IPS DF 6.9 (cell line): Measurements from ENCODE around the gene ANKRD44.

Experiments
- DNase-seq: peaks from one replicate; pipeline ENCODE4 v3.0.0-alpha.2; 2013; ENCODE audit warnings: low read depth, low spot score
- H3K27ac ChIP-seq: one replicate; pipeline ENCODE4 v1.5.1; 2013; ENCODE audit warnings: low read length, control low read depth
- H3K27me3 ChIP-seq: 2 replicates; pipeline ENCODE4 v1.6.1; 2013; ENCODE audit warnings: mild to moderate bottlenecking, low read length; ENCODE audit not compliant: control insufficient read depth, insufficient read depth
- H3K36me3 ChIP-seq: 2 replicates; pipeline ENCODE4 v1.6.1; 2013; ENCODE audit warnings: low read length; ENCODE audit not compliant: control insufficient read depth, insufficient read depth
- H3K4me1 ChIP-seq: 2 replicates; pipeline ENCODE4 v1.6.1; 2013; ENCODE audit warnings: low read length; ENCODE audit not compliant: control insufficient read depth, insufficient read depth
- H3K4me3 ChIP-seq: 2 replicates; pipeline ENCODE4 v1.5.1; 2013; ENCODE audit warnings: mild to moderate bottlenecking, low read length
- H3K9me3 ChIP-seq: 2 replicates; pipeline ENCODE4 v1.6.1; 2013; ENCODE audit warnings: low read length, inconsistent platforms; ENCODE audit not compliant: control insufficient read depth, insufficient read depth
- WGBS: extraction: QIAGEN DNeasy Blood & Tissue Kit; methylation state at CpG from one replicate; pipeline ENCODE4 v1.1.7; 2013; ENCODE audit warnings: mixed read lengths, missing lambda C conversion rate; ENCODE audit not compliant: insufficient read length, insufficient coverage; 5-methylcytosine and 5-hydroxymethylcytosine counted together

Gene ANKRD44

GRCh38 chr2:197310271-197310985, at the start of gene ANKRD44:
Gene ANKRD44, minus strand, starts transcription at chr2:197310780. Its CDS starts 176 bp downstream, at chr2:197310604.
- no CpG with 5 or more reads among the region's 102 CpGs for WGBS

GRCh38 chr2:197359859-197360258, 49.3 kb upstream of the ANKRD44 start:
- no CpG with 5 or more reads among the region's 1 CpG for WGBS

More at GRCh38 chr2:197310271-197310985, at the start of gene ANKRD44:
- H3K4me3 ChIP-seq = peak within 1 kb of the TSS; percentile 83; the same call in 1 of the 2 replicates
- peaks cover 2% of the 10 kb centered on the region; the same call in 1 of the 2 replicates for H3K4me1 ChIP-seq
- H3K27me3 ChIP-seq = peaks cover 11% of the 10 kb centered on the region; the same call in 1 of the 2 replicates
- no peaks in the 10 kb centered on the region for H3K36me3 ChIP-seq
- no peak for DNase-seq
- H3K27ac ChIP-seq = no peak within 1 kb of the TSS
- no peaks in the 10 kb centered on the region for H3K9me3 ChIP-seq

DNA sequence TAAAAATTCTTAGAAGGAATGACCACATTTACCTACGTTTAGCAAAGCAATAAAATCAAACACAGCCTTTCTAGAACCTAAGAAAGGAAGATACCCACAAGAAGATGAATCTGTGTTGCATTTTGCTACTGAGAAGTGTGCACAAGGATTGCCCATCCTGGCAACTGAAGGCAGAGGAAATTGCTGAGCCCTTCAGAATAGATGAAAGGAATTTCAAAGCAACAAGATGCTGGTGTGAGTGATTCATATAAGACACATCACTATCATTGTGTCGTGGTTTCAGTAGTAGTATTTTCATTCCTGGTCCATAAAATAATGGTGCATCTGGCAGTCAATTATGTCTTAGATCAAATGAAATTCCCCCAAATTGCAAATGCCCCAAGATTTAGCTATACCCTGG, 48.4 kb upstream of the ANKRD44 start:
- Histone ChIP-seq H3K36me3 (no peaks in the 10 kb centered on the region), H3K4me3 (no peak overlapping the region), H3K27ac (no peak overlapping the region), H3K27me3 (no peaks in the 10 kb centered on the region), H3K4me1 (no peaks in the 10 kb centered on the region), H3K9me3 (no peaks in the 10 kb centered on the region)
- no CpG with 5 or more reads among the region's 2 CpGs for WGBS
- DNase-seq = no peak

More at GRCh38 chr2:197359859-197360258, 49.3 kb upstream of the ANKRD44 start:
- H3K36me3 ChIP-seq = no peaks in the 10 kb centered on the region
- H3K27me3 ChIP-seq = no peaks in the 10 kb centered on the region
- H3K27ac ChIP-seq = no peak overlapping the region
- no peaks in the 10 kb centered on the region for H3K9me3 ChIP-seq
- H3K4me1 ChIP-seq = no peaks in the 10 kb centered on the region
- DNase-seq = no peak
- H3K4me3 ChIP-seq = no peak overlapping the region

GRCh38 chr2:197357986-197358385, 47.4 kb upstream of the ANKRD44 start:
- Histone ChIP-seq H3K36me3 (no peaks in the 10 kb centered on the region), H3K27ac (no peak overlapping the region), H3K9me3 (no peaks in the 10 kb centered on the region), H3K27me3 (no peaks in the 10 kb centered on the region), H3K4me3 (no peak overlapping the region), H3K4me1 (no peaks in the 10 kb centered on the region)
- no CpG with 5 or more reads among the region's 1 CpG for WGBS
- no peak for DNase-seq

DNA sequence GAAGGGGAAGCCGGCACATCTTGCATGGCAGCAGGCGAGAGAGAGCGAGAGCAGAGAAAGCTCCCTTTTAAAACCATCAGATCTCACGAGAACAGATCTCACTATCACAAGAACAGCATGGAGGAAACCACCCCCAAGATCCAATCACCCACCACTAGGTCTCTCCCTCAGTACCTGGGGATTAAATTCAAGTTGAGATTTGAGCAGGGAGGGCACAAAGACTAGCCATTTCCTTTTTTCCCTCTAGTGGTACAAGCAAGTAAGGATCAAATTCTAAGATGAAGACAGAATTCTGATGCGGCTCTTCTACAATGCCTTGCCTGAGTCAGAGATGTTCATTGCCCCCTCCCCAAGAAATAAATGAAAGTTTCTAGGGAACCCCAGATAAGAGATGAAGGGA, 45.6 kb upstream of the ANKRD44 start:
- H3K36me3 ChIP-seq = no peaks in the 10 kb centered on the region
- DNase-seq = peak; percentile 13
- H3K27me3 ChIP-seq = no peaks in the 10 kb centered on the region
- no peak overlapping the region for H3K4me3 ChIP-seq
- no peak overlapping the region for H3K27ac ChIP-seq
- no CpG with 5 or more reads among the region's 5 CpGs for WGBS
- H3K9me3 ChIP-seq = no peaks in the 10 kb centered on the region
- H3K4me1 ChIP-seq = no peaks in the 10 kb centered on the region

DNA sequence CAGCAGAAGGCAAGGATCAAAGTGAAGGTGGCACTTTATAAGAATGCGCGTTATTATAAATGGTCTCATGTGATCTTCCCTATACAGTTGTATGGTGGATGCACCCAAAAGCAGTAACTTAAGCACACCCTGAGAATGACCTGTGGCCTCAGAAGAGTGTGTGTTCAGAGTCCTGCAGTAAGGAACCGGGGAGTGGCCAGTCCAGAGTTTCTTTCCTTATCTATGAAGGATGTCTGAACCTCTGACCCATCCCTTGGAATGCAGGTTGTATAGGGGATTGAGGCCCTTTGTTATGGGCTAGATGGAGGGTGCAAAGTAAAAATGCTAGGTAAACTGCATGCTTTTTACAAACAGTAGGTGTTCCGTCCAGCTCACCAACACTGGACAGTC, 43.6 kb upstream of the ANKRD44 start:
- no peak for DNase-seq
- no peaks in the 10 kb centered on the region for H3K27me3 ChIP-seq
- H3K9me3 ChIP-seq = no peaks in the 10 kb centered on the region
- no CpG with 5 or more reads among the region's 4 CpGs for whole genome bisulfite sequencing
- no peak overlapping the region for H3K4me3 ChIP-seq
- no peak overlapping the region for H3K27ac ChIP-seq
- H3K36me3 ChIP-seq = no peaks in the 10 kb centered on the region
- no peaks in the 10 kb centered on the region for H3K4me1 ChIP-seq

DNA sequence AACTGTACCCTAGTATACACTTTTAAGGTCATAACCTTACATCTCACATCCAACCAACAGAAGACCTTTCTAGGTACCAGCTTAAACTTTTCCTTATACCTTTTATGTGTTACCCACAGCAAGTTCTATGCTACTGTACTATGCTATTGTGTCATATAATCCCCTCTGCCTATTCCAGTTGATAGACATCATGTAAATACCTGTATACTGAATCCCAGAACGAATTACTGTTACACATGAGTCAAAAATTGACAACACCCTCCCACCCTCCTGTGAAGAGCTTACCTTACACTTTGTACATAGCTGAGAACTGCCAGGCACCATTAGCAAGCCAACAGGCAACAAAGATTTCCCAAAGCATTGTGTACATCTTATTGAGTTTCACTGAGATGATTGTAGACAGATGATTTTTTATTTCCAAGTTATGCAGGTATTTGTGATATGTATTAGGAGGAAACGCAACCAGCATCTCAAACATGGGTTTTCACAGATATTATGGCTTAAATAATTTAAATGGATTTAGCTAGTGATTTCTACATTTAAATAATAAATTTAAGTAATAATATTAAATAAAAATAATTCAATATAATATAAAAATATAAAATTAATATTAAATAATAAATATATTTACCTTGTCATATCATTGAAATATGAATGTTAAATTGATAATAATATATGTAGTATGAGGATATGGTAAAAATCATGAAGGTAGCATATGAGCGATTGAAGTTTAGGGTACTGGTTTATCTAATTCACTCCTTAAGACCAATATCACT, 43.0 kb upstream of the ANKRD44 start:
- DNase-seq = no peak
- Histone ChIP-seq H3K27me3 (no peaks in the 10 kb centered on the region), H3K9me3 (no peaks in the 10 kb centered on the region), H3K4me1 (no peaks in the 10 kb centered on the region), H3K36me3 (no peaks in the 10 kb centered on the region), H3K4me3 (no peak overlapping the region), H3K27ac (no peak overlapping the region)
- WGBS = 100% methylated on average over 1 of the region's 3 CpGs

DNA sequence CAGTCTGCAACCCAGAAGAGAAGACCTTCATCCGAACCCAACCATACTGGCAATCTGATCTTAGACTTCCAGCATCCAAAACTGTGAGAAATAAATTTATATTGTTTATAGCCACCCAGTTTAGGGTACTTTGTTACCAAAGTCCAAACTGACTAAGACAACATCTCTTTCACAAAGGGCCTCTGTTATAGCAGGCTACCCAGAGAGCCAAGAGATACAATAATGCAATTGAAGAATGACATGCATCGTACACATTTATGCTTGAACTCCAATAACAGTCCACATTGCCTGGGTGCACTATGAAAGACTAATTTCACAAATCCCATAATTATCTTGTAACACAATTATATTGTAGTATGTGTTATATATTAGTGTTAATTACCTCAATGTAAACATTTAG, 39.1 kb upstream of the ANKRD44 start:
- no CpG with 5 or more reads among the region's 2 CpGs for WGBS
- Histone ChIP-seq H3K36me3 (no peaks in the 10 kb centered on the region), H3K9me3 (no peaks in the 10 kb centered on the region), H3K27me3 (no peaks in the 10 kb centered on the region), H3K27ac (no peak overlapping the region), H3K4me1 (no peaks in the 10 kb centered on the region), H3K4me3 (no peak overlapping the region)
- no peak for DNase-seq

DNA sequence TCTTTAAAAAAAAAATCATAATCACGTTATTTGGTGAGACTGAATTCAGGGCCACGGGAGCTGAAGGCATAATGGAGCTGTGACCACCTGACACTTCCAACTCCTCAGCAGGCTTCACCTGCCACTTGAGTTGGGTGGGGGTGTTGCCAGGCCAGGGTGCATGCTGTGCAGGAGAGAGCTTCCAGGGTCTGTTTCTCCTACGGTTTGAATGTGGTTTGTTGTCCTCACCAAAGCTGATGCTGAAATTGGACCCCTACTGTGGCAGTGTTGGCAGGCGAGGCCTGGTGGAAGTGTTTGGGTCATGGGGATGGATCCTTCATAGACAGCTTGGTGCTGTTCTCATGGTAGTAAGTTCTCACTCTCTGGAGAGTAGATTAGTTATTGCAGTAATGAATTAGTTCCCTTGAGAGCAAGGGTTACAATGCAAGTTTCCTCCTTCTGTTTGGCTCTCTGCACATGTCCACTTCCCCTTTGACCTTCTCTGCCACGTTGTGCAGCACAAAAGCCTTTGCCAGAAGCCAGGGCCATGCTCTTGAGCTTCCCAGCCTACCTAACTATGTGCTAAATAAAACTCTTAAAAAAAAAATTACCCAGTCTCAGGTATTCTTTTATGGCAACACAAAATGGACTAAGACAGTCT, 38.3 kb upstream of the ANKRD44 start:
- WGBS = no CpG with 5 or more reads among the region's 5 CpGs
- DNase-seq = no peak
- no peaks in the 10 kb centered on the region for H3K9me3 ChIP-seq
- H3K4me1 ChIP-seq = no peaks in the 10 kb centered on the region
- no peaks in the 10 kb centered on the region for H3K36me3 ChIP-seq
- H3K27ac ChIP-seq = no peak overlapping the region
- no peaks in the 10 kb centered on the region for H3K27me3 ChIP-seq
- no peak overlapping the region for H3K4me3 ChIP-seq

- Histone ChIP-seq H3K27ac (no peak overlapping the region), H3K36me3 (no peaks in the 10 kb centered on the region), H3K4me3 (no peak overlapping the region), H3K27me3 (no peaks in the 10 kb centered on the region), H3K9me3 (no peaks in the 10 kb centered on the region), H3K4me1 (no peaks in the 10 kb centered on the region)
- WGBS = no CpG with 5 or more reads among the region's 5 CpGs
- no peak for DNase-seq
Measured at GRCh38 chr2:197345846-197346370, 35.3 kb upstream of the ANKRD44 start.
